Osteocyte (in vitro differentiated cells): ENCODE measurements around the gene XPA. TPM values are rescaled to one million over a fixed set of nuclear protein-coding genes. Genes with fewer than 3 reads are reported as not detected.

ENCODE experiments used
- DNase-seq: peaks from one replicate; pipeline ENCODE4 v3.0.0; 2021; ENCODE audit warnings: mixed read lengths; ENCODE audit not compliant: unreplicated experiment; ENCODE audit errors: extremely low spot score
- H3K27ac Mint-ChIP-seq: one replicate; pipeline ENCODE4 v1.8.0; 2021; ENCODE audit warnings: mild to moderate bottlenecking, mixed read lengths; ENCODE audit not compliant: unreplicated experiment
- H3K27me3 Mint-ChIP-seq: one replicate; pipeline ENCODE4 v1.8.0; 2021; ENCODE audit warnings: mixed read lengths; ENCODE audit not compliant: unreplicated experiment
- H3K36me3 Mint-ChIP-seq: one replicate; pipeline ENCODE4 v1.8.0; 2021; ENCODE audit warnings: mixed read lengths; ENCODE audit not compliant: unreplicated experiment
- H3K4me1 Mint-ChIP-seq: one replicate; pipeline ENCODE4 v1.8.0; 2021; ENCODE audit warnings: mixed read lengths; ENCODE audit not compliant: unreplicated experiment
- H3K4me3 Mint-ChIP-seq: one replicate; pipeline ENCODE4 v1.8.0; 2021; ENCODE audit warnings: mild to moderate bottlenecking, moderate library complexity, mixed read lengths; ENCODE audit not compliant: unreplicated experiment
- H3K9me3 Mint-ChIP-seq: one replicate; pipeline ENCODE4 v1.8.0; 2021; ENCODE audit warnings: mixed read lengths; ENCODE audit not compliant: unreplicated experiment
- CTCF ChIP-seq: fragments of 200-600 bp; sonication (generic); IDR thresholded peaks from 2 replicates; pipeline ENCODE4 v1.5.0; 2021; ENCODE audit warnings: antibody characterized with exemption, mild to moderate bottlenecking, moderate library complexity
- total RNA-seq: library from RNA; stranded (reverse); gene quantifications from 2 replicates; pipeline ENCODE4 v1.2.1, GENCODE V29; 2021

The XPA gene
- total RNA-seq, 1 donor from 2014 or later, result 10.1 TPM

DNA sequence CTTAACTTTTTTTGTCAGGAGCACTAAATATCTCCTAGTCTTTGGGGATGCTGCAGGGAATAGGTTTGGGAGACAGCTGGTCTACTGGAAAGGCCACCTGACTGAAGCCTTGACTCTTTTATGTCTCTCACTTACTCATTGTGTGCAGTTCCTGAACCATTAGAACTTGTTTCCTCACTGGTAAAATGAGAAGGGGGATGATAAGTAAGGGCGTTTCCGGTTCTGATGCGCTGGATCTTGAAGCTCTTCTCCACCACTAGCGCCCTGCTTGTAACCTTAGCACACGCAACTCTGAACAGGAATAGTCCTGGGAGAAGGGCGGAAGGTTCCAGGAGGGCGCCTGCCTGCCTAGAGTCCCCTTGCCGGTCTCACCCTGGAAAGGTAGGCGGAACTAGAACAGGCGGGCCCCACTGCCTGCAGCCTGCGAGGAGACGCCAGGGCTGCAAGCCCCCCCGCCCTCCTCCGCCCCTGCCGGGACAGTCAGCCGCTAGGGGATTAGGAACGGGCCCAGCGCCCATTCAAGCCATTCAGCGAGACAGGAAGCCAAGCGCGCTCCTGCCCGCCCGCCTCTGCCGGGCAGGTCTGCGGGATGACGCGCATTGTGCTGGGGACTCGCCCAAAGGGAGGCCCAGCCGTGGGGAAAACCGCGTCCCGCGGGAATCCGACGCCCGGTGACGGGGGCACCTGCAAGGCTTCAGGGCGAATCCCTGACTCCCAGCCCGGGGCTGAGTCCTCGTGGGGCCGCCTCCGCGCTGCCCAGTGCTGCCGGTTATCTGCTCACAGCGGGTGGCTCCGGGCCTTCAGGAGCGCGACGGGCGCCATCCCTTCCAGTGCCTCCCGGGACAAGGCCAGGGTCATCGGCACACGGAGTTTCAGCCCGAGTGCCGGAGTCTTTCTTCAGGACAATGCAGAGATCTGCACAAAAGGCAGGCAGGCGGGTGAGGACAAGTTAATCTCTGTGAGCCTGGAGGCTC lies 44.0 kb upstream of the XPA start:
- Mint-ChIP-seq H3K4me3 (peak overlapping the region; percentile 56), H3K4me1 (peaks cover 5% of the 10 kb centered on the region), H3K36me3 (no peaks in the 10 kb centered on the region), H3K27me3 (peaks cover 36% of the 10 kb centered on the region), H3K9me3 (peaks cover 10% of the 10 kb centered on the region), H3K27ac (no peak overlapping the region)
- no peak for TF ChIP-seq CTCF
- no peak for DNase-seq

GRCh38 chr9:97737429-97737828 lies 40.3 kb upstream of the XPA start:
- no peaks in the 10 kb centered on the region for H3K36me3 Mint-ChIP-seq
- DNase-seq, result no peak

GRCh38 chr9:97735070-97735600 lies 38.0 kb upstream of the XPA start:
- DNase-seq, result no peak
- no peaks in the 10 kb centered on the region for H3K36me3 Mint-ChIP-seq
- TF ChIP-seq CTCF, result no peak
- no peaks in the 10 kb centered on the region for H3K4me1 Mint-ChIP-seq
- H3K9me3 Mint-ChIP-seq, result peaks cover 8% of the 10 kb centered on the region
- peaks cover 20% of the 10 kb centered on the region for H3K27me3 Mint-ChIP-seq
- H3K27ac Mint-ChIP-seq, result no peak overlapping the region
- H3K4me3 Mint-ChIP-seq, result no peak overlapping the region

More at GRCh38 chr9:97737429-97737828, 40.3 kb upstream of the XPA start:
- H3K27me3 Mint-ChIP-seq, result peaks cover 31% of the 10 kb centered on the region
- H3K9me3 Mint-ChIP-seq, result peaks cover 4% of the 10 kb centered on the region
- H3K4me1 Mint-ChIP-seq, result peaks cover 5% of the 10 kb centered on the region
- no peak overlapping the region for H3K4me3 Mint-ChIP-seq
- no peak for TF ChIP-seq CTCF
- H3K27ac Mint-ChIP-seq, result no peak overlapping the region

DNA sequence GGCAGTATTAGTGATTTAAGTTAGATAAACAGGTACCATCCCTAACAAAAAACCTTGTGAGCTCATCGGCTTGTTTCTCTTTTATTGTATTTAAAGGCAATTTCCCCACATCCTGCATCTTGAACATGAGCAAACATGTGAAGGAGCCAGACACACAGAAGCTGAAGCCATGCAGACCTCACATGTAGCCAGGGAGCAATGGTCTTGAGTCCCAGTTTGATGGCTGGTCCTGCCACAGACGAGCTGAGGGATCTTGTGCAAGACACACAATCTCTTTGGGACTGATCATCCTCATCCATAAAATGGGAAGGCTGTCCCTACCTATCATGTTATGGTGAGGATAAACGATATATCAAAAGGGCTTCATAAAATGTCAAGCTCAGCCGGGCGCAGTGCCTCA lies 29.6 kb upstream of the XPA start:
- no peaks in the 10 kb centered on the region for H3K36me3 Mint-ChIP-seq
- peaks cover 8% of the 10 kb centered on the region for H3K9me3 Mint-ChIP-seq
- no peak for TF ChIP-seq CTCF
- no peaks in the 10 kb centered on the region for H3K4me1 Mint-ChIP-seq
- no peak for DNase-seq
- H3K27me3 Mint-ChIP-seq, result peaks cover 45% of the 10 kb centered on the region
- H3K4me3 Mint-ChIP-seq, result no peak overlapping the region
- no peak overlapping the region for H3K27ac Mint-ChIP-seq

DNA sequence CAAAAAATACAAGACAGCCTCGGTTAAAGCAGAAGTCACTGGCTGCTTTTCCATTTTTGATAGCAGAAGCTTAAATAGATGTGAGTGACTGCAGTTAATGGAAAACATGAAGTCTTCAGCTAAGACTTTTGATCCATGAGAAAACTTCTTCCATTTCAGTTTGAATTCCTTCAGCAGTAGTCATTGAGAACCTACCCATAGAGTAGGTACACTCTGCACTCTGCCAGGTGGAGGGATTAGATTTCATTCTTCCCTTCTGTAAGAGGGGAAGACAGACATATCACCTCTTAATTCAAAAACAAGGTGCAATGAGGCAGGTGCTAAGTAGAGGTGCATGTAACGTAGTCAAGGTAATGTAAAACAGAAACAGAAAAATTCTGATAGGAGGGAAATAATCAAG lies 26.7 kb upstream of the XPA start:
- Mint-ChIP-seq H3K4me1 (no peaks in the 10 kb centered on the region), H3K36me3 (no peaks in the 10 kb centered on the region), H3K27ac (no peak overlapping the region), H3K9me3 (no peaks in the 10 kb centered on the region), H3K4me3 (no peak overlapping the region), H3K27me3 (peaks cover 49% of the 10 kb centered on the region)
- TF ChIP-seq CTCF, result no peak
- no peak for DNase-seq
